Measurements from ENCODE around the gene VAV3.

Gene VAV3

DNA sequence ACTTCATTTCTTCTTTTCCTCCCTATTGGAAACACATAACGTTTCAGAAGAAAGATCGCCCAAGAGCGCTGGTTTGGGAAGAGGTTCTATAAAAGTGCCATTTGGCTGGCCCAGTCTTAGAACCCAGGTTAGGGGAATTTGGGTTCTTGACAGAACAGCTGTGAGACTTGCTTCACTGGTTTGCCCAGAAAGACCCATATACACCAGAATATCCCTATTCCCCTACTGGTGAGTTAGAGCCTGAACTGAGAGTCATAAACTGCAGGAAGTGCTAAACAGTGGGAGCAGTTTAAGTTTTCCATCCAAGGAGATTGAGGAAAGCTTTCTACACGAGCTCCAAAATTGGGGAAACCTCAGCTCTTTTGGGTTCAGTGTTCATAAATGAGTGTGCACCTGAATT lies 275.2 kb downstream of the VAV3 start:
- DNase-seq (ENCODE audit: low spot score) = no peak
- TF ChIP-seq, protein P1, sequence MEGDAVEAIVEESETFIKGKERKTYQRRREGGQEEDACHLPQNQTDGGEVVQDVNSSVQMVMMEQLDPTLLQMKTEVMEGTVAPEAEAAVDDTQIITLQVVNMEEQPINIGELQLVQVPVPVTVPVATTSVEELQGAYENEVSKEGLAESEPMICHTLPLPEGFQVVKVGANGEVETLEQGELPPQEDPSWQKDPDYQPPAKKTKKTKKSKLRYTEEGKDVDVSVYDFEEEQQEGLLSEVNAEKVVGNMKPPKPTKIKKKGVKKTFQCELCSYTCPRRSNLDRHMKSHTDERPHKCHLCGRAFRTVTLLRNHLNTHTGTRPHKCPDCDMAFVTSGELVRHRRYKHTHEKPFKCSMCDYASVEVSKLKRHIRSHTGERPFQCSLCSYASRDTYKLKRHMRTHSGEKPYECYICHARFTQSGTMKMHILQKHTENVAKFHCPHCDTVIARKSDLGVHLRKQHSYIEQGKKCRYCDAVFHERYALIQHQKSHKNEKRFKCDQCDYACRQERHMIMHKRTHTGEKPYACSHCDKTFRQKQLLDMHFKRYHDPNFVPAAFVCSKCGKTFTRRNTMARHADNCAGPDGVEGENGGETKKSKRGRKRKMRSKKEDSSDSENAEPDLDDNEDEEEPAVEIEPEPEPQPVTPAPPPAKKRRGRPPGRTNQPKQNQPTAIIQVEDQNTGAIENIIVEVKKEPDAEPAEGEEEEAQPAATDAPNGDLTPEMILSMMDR (IDR thresholded peaks at IDR 0.05; ENCODE audit: extremely low read depth, insufficient read depth, missing control alignments) = no peak
- in situ Hi-C loops (cut with MboI; ENCODE audit: low pct_unique_long_range_greater_than_20kb, low sequenced_read_pairs, unreplicated experiment) = no loop called here

DNA sequence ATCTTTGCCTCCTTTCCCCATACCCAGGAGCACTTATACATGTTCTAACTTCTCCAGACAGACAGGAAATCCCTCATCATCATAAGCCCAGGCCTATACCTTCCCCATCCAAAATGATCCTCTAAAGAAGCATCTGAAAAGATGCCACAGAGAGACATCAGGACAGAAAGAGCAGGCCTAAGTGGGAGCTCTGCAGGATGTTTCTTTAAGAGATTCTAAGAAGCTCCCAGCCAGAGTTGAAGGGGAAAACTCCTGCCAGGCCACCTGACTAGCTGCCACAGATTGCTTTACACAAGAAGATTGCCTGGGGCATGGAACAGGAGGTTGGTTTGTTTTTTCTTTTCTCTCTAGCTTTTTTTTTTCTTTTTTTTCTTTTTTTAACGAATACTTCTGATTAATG lies 275.8 kb downstream of the VAV3 start:
- TF ChIP-seq, protein P1 (IDR thresholded peaks at IDR 0.05; ENCODE audit: extremely low read depth, insufficient read depth, missing control alignments) = no peak

DNA sequence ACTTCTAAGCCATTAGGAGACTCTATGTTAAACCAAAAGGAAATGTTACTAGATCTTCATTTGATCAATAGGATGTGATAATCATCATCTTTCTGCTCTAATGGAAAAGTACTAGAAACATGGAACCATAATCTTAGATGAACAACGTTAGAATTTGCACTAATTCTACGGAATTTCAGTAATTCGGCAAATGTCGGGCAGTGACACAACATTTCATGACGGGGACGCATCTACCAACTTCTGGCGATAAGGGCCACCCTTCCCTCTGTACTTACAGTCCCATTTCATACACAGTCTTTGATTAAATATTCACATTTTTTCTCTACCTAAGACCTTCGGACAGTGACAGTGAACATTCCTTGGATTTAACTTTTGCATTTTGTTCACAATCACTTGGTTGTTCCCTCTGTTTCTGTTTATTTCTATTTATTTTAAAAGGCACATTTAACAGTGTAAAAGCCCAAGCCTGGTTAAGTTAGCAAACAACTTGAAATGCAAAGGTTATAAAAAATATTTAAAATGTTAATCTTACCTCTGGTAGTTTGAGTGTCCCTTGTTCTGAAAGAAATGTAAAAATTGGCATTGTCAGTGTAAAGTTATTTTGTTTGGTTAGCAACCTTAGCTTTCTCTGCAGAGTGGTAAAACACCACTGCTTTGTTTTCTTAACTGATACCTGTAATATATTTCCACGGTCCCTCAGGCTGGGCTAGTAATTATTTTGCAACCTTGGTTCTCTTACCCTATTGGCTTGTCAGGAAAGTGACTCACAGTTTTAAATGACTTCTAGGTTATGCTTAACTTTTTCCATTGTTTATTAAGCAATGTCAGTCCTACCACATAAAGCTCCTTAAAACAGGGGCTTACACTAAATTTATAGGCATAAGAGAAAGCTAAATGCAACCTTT lies 276.9 kb downstream of the VAV3 start:
- in situ Hi-C loops (cut with MboI; ENCODE audit: low pct_unique_long_range_greater_than_20kb, low sequenced_read_pairs, unreplicated experiment) = no loop called here
- DNase-seq (ENCODE audit: low spot score) = no peak
- TF ChIP-seq, protein P1 (IDR thresholded peaks at IDR 0.05; ENCODE audit: extremely low read depth, insufficient read depth, missing control alignments) = no peak

More for the DNA sequence above, 275.8 kb downstream of the VAV3 start:
- no peak for DNase-seq (ENCODE audit: low spot score)
- in situ Hi-C loops (cut with MboI; ENCODE audit: low pct_unique_long_range_greater_than_20kb, low sequenced_read_pairs, unreplicated experiment) = no loop called here

DNA sequence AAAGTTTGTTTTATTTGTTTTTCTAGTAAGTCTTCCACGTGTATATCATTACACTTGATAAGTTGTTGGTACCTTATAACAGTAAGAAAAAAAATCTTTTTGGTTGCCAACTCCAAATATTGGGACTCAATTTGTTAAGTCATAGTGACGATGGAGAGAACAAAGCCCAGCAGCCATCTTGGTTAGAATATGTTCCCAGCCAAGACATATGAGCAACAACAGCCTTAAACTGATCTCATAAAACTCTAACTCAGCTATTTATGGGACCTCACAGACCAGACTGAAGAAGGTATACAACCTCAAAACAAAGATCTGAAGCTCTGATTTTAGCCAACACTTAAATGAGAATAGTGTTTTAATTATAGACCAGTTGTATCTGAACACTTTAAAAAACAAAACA lies 281.3 kb downstream of the VAV3 start:
- in situ Hi-C loops (cut with MboI; ENCODE audit: low pct_unique_long_range_greater_than_20kb, low sequenced_read_pairs, unreplicated experiment) = no loop called here
- TF ChIP-seq, protein P1 (IDR thresholded peaks at IDR 0.05; ENCODE audit: extremely low read depth, insufficient read depth, missing control alignments) = no peak

GRCh38 chr1:107683191-107683657 lies 281.8 kb downstream of the VAV3 start:
- TF ChIP-seq, protein P1 (IDR thresholded peaks at IDR 0.05; ENCODE audit: extremely low read depth, insufficient read depth, missing control alignments) = no peak
- DNase-seq (ENCODE audit: low spot score) = no peak
- in situ Hi-C loops (cut with MboI; ENCODE audit: low pct_unique_long_range_greater_than_20kb, low sequenced_read_pairs, unreplicated experiment) = no loop called here

More for the DNA sequence above, 281.3 kb downstream of the VAV3 start:
- no peak for DNase-seq (ENCODE audit: low spot score)

- in situ Hi-C loops (cut with MboI; ENCODE audit: low pct_unique_long_range_greater_than_20kb, low sequenced_read_pairs, unreplicated experiment) = no loop called here
- TF ChIP-seq, protein P1 (IDR thresholded peaks at IDR 0.05; ENCODE audit: extremely low read depth, insufficient read depth, missing control alignments) = no peak
- no peak for DNase-seq (ENCODE audit: low spot score)
These were observed 282.5 kb downstream of the VAV3 start for GRCh38 chr1:107682467-107682866.

Measured in GM13977 (cell line).